HG03378 (cell line): ENCODE results near the gene ELK3.

Source experiments
- ATAC-seq: cut with Tn5 transposase; IDR thresholded peaks from one replicate; pipeline ENCODE4 v1.9.1; 2021; ENCODE audit warnings: mild to moderate bottlenecking, moderate library complexity; ENCODE audit not compliant: unreplicated experiment

The ELK3 gene

GRCh38 chr12:96234591-96235483, 40.7 kb downstream of the ELK3 start:
- ATAC-seq: no peak

- no peak for ATAC-seq
Measured at GRCh38 chr12:96235484-96235826, 41.3 kb downstream of the ELK3 start.

- no peak for ATAC-seq
Measured at GRCh38 chr12:96236221-96236822, 42.1 kb downstream of the ELK3 start.

- ATAC-seq: no peak
Measured at GRCh38 chr12:96237035-96237434, 42.9 kb downstream of the ELK3 start.

- ATAC-seq: no peak
Measured at GRCh38 chr12:96237465-96238077, 43.4 kb downstream of the ELK3 start.

- no peak for ATAC-seq
Measured at GRCh38 chr12:96238336-96239047, 44.3 kb downstream of the ELK3 start.

GRCh38 chr12:96239711-96240635, 45.8 kb downstream of the ELK3 start:
- ATAC-seq: no peak

- ATAC-seq: no peak
Measured at GRCh38 chr12:96240656-96241055, 46.5 kb downstream of the ELK3 start.

GRCh38 chr12:96241431-96241830, 47.3 kb downstream of the ELK3 start:
- no peak for ATAC-seq

- no peak for ATAC-seq
Measured at GRCh38 chr12:96241846-96242256, 47.7 kb downstream of the ELK3 start.

- no peak for ATAC-seq
Measured at GRCh38 chr12:96242597-96242996, 48.4 kb downstream of the ELK3 start.

- no peak for ATAC-seq
Measured at GRCh38 chr12:96244826-96245225, 50.7 kb downstream of the ELK3 start.

GRCh38 chr12:96246926-96247505, 52.8 kb downstream of the ELK3 start:
- ATAC-seq: no peak

- no peak for ATAC-seq
Measured at GRCh38 chr12:96247563-96247962, 53.4 kb downstream of the ELK3 start.

- no peak for ATAC-seq
Measured at GRCh38 chr12:96248136-96248931, 54.2 kb downstream of the ELK3 start.

- ATAC-seq: no peak
Measured at GRCh38 chr12:96249196-96250118, 55.3 kb downstream of the ELK3 start.

- no peak for ATAC-seq
Measured at GRCh38 chr12:96250119-96250685, 56.0 kb downstream of the ELK3 start.

GRCh38 chr12:96255077-96255476, 60.9 kb downstream of the ELK3 start:
- ATAC-seq: no peak
